Adipocyte (in vitro differentiated cells): ENCODE results near the gene TUBGCP3.

Experiments used
- DNase-seq: peaks from one replicate; pipeline ENCODE4 v3.0.0-alpha.2; 2015; ENCODE audit warnings: low read depth
- H3K27me3 ChIP-seq: replicated peaks from 2 replicates; pipeline ENCODE4 v1.7.0; 2013; ENCODE audit warnings: mild to moderate bottlenecking, low read length, moderate library complexity; ENCODE audit not compliant: control insufficient read depth, insufficient read depth
- H3K36me3 ChIP-seq: 2 replicates; pipeline ENCODE4 v1.7.0; 2013; ENCODE audit warnings: low read length, mild to moderate bottlenecking, moderate library complexity; ENCODE audit not compliant: control insufficient read depth, insufficient read depth, severe bottlenecking
- H3K4me1 ChIP-seq: 2 replicates; pipeline ENCODE4 v1.7.0; 2013; ENCODE audit warnings: mild to moderate bottlenecking, low read length, moderate library complexity; ENCODE audit not compliant: control insufficient read depth, insufficient read depth
- H3K4me3 ChIP-seq: 2 replicates; pipeline ENCODE4 v1.7.0; 2013; ENCODE audit warnings: mild to moderate bottlenecking, low read length, moderate library complexity
- H3K9ac ChIP-seq: 2 replicates; pipeline ENCODE4 v1.7.0; 2013; ENCODE audit warnings: mild to moderate bottlenecking, low read length, moderate library complexity
- H3K9me3 ChIP-seq: 2 replicates; pipeline ENCODE4 v1.7.0; 2013; ENCODE audit warnings: mild to moderate bottlenecking, low read length, moderate library complexity; ENCODE audit not compliant: control insufficient read depth

The TUBGCP3 gene

GRCh38 chr13:112626124-112626523 lies 38.2 kb upstream of the TUBGCP3 start:
- peaks cover 52% of the 10 kb centered on the region for H3K27me3 ChIP-seq

DNA sequence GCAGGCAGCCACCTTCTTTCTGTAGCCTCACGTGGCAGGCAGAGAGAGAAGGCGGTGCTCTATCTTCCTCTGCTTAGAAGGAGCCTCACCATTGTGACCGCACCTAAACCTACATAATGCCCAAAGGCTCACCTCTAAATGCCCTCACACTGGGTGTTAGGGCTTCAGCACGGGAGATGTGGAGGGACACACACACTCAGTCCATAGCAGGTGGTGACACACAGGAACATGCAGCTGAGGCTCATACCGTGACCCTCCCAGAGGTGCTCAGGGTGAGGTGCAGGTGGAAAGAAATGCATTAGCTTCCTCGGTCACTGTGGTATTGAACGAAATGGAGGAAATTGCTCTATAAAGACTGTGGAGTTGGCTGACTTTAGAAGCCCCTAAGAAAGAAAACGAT lies 37.7 kb upstream of the TUBGCP3 start:
- no peaks in the 10 kb centered on the region for H3K4me1 ChIP-seq
- H3K27me3 ChIP-seq, result peaks cover 52% of the 10 kb centered on the region
- no peaks in the 10 kb centered on the region for H3K36me3 ChIP-seq
- H3K4me3 ChIP-seq, result no peak overlapping the region
- H3K9me3 ChIP-seq, result no peaks in the 10 kb centered on the region
- H3K9ac ChIP-seq, result no peak overlapping the region
- no peak for DNase-seq

More at GRCh38 chr13:112626124-112626523, 38.2 kb upstream of the TUBGCP3 start:
- Histone ChIP-seq H3K4me1 (no peaks in the 10 kb centered on the region), H3K4me3 (no peak overlapping the region), H3K9me3 (no peaks in the 10 kb centered on the region), H3K36me3 (no peaks in the 10 kb centered on the region), H3K9ac (no peak overlapping the region)
- DNase-seq, result no peak

GRCh38 chr13:112624602-112625430 lies 36.9 kb upstream of the TUBGCP3 start:
- H3K27me3 ChIP-seq, result peaks cover 59% of the 10 kb centered on the region
- H3K4me3 ChIP-seq, result no peak overlapping the region
- DNase-seq, result no peak
- H3K36me3 ChIP-seq, result no peaks in the 10 kb centered on the region
- H3K4me1 ChIP-seq, result no peaks in the 10 kb centered on the region
- no peaks in the 10 kb centered on the region for H3K9me3 ChIP-seq
- H3K9ac ChIP-seq, result no peak overlapping the region

DNA sequence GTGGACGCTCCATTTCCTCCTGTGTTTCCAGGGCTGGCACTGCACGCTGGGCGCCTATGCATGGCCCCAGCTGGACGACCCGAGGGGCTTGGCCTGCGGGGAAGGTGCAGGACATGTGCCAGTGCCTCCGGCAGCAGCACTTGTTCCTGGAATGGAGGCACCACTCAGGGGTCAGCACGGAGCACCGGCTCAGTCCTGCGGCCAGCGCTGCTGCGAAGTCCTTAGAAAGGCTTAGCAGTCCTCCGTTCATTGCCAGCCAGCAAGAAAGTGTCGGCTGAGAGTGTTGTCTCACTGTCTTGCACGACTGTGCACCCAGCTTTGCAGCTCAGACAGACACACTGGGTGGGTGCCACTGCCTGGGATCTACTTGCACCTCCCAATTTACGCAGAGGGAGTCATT lies 36.1 kb upstream of the TUBGCP3 start:
- Histone ChIP-seq H3K4me3 (no peak overlapping the region), H3K36me3 (no peaks in the 10 kb centered on the region), H3K27me3 (peaks cover 62% of the 10 kb centered on the region), H3K9ac (no peak overlapping the region), H3K4me1 (no peaks in the 10 kb centered on the region), H3K9me3 (no peaks in the 10 kb centered on the region)
- DNase-seq, result no peak

GRCh38 chr13:112623051-112623711 lies 35.2 kb upstream of the TUBGCP3 start:
- H3K4me1 ChIP-seq, result no peaks in the 10 kb centered on the region
- H3K27me3 ChIP-seq, result peaks cover 66% of the 10 kb centered on the region
- no peak overlapping the region for H3K4me3 ChIP-seq
- no peak for DNase-seq
- H3K9me3 ChIP-seq, result no peaks in the 10 kb centered on the region
- no peak overlapping the region for H3K9ac ChIP-seq
- H3K36me3 ChIP-seq, result no peaks in the 10 kb centered on the region

DNA sequence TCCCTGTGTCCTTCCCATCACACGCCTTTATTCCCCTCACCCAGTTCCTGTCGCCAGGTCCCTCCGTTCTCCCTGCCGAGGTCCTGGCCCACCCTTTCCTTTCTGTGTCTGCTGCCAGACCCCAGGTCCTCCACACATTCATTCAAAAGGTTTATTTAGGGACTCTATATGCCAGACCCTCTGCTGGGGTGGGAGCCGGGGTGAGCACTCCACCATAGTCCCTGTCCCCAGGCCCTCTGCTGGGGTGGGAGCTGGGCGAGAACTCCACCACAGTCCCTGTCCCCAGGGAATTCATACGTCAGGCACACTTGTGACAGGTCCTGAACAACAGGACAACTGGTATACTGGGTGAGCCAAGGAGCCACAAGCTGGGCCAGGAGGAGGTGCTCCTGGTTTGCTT lies 34.4 kb upstream of the TUBGCP3 start:
- Histone ChIP-seq H3K4me3 (no peak overlapping the region), H3K27me3 (peaks cover 74% of the 10 kb centered on the region), H3K9me3 (no peaks in the 10 kb centered on the region), H3K4me1 (no peaks in the 10 kb centered on the region), H3K9ac (no peak overlapping the region), H3K36me3 (no peaks in the 10 kb centered on the region)
- no peak for DNase-seq

DNA sequence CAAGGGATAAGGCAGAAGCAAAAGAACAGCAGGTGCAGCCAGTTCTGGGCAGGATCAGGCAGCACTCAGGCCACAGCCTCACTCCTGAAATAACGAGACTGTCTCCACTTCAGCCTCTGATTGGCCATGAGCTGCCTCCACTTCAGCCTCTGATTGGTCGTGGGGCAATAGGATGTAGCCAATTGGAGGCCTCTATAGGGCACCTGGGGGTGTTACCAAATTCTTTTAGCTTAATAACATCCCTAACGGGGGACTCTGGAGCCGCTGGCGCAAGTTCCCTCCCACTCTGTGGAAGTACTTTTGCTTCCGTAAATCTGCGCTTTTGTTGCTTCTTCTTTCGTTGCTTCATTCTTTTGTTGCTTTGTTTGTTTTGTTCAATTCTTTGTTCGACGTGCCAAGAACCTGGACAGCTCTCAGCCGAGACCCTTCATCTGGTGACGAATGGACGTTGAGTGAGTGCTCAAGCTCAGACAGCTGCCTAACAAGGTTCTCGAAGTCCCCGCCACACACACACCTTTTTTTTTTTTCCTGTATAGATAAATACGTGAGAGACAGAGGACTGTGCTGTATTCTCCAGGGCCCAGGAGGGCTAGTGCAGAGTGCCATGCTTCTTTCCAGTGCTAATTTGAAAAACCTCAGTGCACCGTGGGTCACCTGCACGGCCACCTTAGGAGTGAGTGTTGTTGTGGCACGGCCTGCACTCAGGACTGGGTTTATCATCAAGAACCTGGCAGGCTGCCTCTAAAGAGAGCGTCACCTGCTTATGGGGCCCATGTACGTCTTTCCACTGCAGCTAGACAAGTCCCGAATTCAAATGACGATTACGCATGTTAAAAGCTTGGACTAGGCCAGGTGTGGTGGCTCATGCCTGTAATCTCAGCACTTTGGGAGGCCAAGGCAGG lies 32.0 kb upstream of the TUBGCP3 start:
- DNase-seq, result no peak
- Histone ChIP-seq H3K9ac (no peak overlapping the region), H3K36me3 (no peaks in the 10 kb centered on the region), H3K27me3 (peaks cover 82% of the 10 kb centered on the region), H3K4me3 (no peak overlapping the region), H3K4me1 (no peaks in the 10 kb centered on the region), H3K9me3 (no peaks in the 10 kb centered on the region)

GRCh38 chr13:112618501-112618900 lies 30.5 kb upstream of the TUBGCP3 start:
- no peak overlapping the region for H3K4me3 ChIP-seq
- no peak overlapping the region for H3K9ac ChIP-seq
- no peaks in the 10 kb centered on the region for H3K4me1 ChIP-seq
- H3K27me3 ChIP-seq, result peaks cover 68% of the 10 kb centered on the region
- no peaks in the 10 kb centered on the region for H3K9me3 ChIP-seq
- no peaks in the 10 kb centered on the region for H3K36me3 ChIP-seq
- no peak for DNase-seq

DNA sequence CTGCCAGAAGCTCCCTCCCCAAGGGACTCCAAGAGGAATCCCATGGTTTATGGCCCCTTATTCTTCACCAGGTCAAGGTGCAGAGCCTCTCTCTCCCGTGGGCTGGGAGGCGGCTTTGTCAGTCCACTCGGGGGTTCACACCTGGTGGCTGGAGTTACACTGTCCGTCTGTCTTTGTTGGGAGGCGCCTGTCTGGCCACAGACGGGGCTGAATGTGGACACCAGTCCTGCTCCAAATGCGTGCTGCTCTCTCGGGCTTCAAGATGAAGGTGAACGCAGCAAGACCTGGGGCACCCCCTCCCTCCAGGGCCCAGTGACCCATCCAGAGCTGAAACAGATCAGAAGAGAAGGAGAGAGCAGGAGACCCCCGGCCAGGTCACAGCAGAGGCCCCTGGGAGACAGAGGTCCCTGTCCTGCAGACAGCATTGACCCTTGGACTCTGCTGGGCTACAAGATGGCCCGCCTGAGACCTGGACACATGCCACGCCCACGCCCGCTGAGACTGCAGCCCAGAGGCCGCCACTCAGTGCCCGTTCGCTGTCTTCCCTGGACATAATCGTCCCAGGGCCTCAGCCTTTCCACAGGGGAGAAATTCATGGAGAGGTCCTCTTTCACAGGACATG lies 29.9 kb upstream of the TUBGCP3 start:
- Histone ChIP-seq H3K4me3 (no peak overlapping the region), H3K27me3 (peaks cover 61% of the 10 kb centered on the region), H3K9ac (no peak overlapping the region), H3K36me3 (no peaks in the 10 kb centered on the region), H3K4me1 (no peaks in the 10 kb centered on the region), H3K9me3 (no peaks in the 10 kb centered on the region)
- no peak for DNase-seq

DNA sequence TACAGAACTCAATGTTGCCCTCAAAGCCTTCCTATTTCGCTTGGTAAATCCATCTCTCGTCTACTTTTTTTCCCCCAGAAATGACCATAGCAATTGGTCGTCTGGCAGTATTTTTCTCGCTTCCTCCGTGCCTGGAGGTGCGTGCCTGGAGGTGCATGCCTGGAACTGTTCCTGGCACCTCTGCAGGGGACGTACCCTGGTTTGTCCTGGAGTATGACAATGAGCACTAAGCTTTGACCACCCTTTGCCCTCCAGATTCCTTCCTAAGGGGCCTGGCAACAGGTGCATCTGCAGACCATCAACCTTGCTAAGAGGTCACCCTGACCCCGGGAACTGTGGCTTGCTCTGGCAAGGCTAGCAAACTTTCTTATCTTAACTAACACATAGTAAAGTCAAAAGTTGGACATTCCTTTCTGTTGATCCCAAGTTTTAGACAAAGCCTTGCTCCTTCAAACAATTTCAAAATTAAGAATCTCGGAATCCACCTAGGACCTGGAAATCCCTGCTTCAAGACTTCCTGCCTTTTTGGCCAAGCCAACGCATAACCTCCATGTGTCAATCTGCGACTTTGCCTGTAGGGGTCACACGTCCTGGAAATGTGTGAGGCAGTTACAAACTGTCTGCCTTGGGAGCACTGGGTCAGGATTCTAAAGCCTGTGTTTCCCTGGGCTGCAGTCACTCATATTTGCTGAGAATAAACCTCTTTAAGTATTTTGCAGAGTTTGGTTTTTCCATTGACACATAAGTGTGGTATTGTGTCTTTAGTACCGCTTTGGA lies 28.8 kb upstream of the TUBGCP3 start:
- no peak overlapping the region for H3K4me3 ChIP-seq
- no peaks in the 10 kb centered on the region for H3K9me3 ChIP-seq
- no peaks in the 10 kb centered on the region for H3K36me3 ChIP-seq
- peaks cover 51% of the 10 kb centered on the region for H3K27me3 ChIP-seq
- no peak overlapping the region for H3K9ac ChIP-seq
- peak; percentile 60 for DNase-seq
- H3K4me1 ChIP-seq, result no peaks in the 10 kb centered on the region
